Nucleus accumbens (tissue), 56 donors: ENCODE results near the gene TMIGD3.

ENCODE experiments used
- DNase-seq, 56 donors: peaks; one replicate each; lab custom pipeline; 2025; lab: John Stamatoyannopoulos, UW

The TMIGD3 gene

DNA sequence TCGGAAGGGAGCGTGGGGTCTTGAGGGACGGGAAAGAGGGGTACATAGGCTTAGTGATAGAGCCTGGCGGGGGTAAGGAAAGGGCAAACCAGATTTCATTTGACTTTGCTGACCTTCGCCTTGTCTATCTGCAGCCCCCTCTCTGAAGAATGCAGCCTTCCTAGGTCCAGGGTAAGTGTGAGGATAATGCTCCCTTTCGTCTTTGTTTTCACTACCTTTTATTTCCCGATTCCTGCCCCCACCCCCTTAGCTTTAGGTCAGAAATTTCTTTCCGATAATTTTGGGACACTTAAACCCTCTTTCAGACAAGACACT, 53.8 kb downstream of the TMIGD3 start:
- no peak for DNase-seq

DNA sequence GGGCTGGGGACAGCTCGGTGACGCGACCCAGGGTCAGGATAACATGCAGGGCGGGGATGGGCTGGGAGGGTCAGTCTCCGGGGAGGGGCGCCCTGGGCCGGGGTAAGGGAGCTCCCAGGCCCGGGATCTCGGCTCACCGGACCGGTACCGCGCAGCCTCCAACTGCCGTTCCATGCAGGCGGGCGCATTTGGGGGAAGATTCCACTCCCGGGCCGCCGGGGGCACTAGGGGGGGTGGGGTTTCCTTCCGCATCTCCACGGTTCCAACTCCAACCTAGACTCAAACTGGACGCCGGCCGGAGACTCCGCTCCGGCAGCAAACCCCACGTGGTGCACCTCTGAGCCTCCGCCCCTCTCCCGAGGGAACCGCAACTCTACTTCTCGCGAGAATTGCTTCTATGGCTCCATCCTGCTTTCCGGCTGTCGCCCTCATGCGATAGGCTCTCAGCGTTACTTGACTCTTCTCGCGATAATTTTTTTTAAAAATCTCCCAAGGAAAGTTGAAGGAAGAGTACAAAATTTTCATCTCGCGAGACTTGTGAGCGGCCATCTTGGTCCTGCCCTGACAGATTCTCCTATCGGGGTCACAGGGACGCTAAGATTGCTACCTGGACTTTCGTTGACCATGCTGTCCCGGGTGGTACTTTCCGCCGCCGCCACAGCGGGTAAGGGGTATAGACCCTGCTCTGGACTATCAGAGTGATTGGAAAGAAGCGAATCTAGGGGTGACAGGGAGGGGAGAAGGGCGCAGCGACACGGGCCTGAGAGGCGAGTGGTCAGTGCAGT, 54.3 kb downstream of the TMIGD3 start, which contains the start of the genes ATP5PB and WDR77:
TSS of gene ATP5PB (plus strand) at position 547 of the 785 bp plus-strand sequence. CDS start at position 625, 78 bp downstream.
TSS of gene WDR77 (minus strand) at position 339 of the 785 bp plus-strand sequence. CDS start at position 252, 87 bp downstream.
- DNase-seq = peak; percentile 61 to 97 (median 91)

GRCh38 chr1:111448482-111448917, 54.9 kb downstream of the TMIGD3 start:
- peak in 6 of 56 donors; percentile 11 to 68 (median 38) for DNase-seq

- no peak for DNase-seq
These were observed 56.2 kb downstream of the TMIGD3 start for GRCh38 chr1:111446967-111447892.

DNA sequence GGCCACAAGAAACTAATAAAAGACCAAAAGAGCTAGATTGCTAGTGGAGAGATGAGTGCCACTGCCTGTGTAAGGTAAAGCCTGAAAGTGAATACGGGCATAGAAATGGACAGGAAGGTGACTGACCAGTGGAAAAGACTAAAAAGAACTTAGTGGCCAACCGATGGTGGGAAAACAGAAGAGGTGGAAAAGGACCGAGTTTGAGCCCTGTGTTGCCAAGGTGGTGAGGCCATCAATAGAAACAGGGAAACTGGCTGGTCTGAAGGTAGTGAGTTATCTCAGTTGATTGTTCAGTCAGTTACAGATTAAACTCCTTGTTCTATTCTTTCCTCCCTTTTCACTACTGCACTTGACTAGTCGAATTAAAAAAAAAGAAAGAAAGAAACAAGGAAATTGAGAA, 56.9 kb downstream of the TMIGD3 start:
- DNase-seq = no peak

DNA sequence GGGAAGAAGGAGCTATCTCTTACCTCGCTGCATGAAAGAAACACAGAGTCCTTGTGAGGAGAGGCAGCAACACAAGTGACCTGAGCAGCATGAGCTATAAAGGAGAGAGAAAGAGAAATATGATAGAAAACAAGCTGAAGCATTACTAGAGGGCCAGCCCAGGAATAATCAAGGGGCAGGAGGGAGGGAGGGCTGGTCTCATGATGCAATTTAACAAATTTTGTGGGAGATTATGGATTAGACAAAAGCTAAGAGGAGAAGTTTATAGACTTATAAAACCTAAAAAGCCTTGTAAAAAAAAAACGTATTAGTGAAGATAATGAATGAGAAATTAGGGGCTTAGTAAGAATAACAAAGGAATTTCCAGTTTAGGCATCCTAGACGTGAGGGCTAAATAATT, 59.4 kb downstream of the TMIGD3 start:
- DNase-seq = no peak

GRCh38 chr1:111442457-111442856, 61.0 kb downstream of the TMIGD3 start:
- no peak for DNase-seq

DNA sequence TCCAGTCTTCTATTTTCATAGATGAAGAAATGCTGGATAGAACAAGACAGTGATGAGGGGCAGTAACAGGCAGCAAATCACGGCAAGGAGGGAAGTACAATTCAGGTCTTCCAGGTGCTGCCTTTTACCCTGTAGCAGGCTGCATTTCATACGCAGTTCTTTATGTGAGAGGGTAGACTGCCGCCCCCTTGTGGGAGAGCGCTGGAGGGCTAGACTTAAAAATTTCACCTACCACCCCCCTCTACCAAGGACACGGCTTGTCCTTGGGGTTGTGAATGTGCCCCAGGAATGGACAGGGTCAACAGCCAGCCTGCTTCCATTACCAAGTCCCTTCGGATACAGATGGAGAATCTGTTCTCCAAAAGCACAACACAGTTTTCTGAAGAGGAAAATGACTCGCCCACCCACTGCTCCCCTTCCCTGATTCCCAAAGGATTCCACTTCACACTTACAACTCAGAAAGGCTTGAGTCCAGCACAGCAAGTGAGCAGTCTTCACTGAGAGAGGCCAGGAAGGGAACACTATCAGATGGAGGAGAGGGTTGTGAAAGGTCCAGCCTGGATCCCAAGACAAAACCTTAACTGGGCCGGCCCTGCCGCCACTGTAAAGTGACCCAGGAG, 61.8 kb downstream of the TMIGD3 start:
- DNase-seq = peak in 4 of 56 donors; percentile 1 to 13 (median 2)

GRCh38 chr1:111439461-111440351, 63.7 kb downstream of the TMIGD3 start:
- DNase-seq = no peak

- no peak for DNase-seq
These were observed 66.7 kb downstream of the TMIGD3 start for GRCh38 chr1:111436726-111437125.
